ENCODE measurements around the gene CAPN6.

The CAPN6 gene, protein sequence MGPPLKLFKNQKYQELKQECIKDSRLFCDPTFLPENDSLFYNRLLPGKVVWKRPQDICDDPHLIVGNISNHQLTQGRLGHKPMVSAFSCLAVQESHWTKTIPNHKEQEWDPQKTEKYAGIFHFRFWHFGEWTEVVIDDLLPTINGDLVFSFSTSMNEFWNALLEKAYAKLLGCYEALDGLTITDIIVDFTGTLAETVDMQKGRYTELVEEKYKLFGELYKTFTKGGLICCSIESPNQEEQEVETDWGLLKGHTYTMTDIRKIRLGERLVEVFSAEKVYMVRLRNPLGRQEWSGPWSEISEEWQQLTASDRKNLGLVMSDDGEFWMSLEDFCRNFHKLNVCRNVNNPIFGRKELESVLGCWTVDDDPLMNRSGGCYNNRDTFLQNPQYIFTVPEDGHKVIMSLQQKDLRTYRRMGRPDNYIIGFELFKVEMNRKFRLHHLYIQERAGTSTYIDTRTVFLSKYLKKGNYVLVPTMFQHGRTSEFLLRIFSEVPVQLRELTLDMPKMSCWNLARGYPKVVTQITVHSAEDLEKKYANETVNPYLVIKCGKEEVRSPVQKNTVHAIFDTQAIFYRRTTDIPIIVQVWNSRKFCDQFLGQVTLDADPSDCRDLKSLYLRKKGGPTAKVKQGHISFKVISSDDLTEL

DNA sequence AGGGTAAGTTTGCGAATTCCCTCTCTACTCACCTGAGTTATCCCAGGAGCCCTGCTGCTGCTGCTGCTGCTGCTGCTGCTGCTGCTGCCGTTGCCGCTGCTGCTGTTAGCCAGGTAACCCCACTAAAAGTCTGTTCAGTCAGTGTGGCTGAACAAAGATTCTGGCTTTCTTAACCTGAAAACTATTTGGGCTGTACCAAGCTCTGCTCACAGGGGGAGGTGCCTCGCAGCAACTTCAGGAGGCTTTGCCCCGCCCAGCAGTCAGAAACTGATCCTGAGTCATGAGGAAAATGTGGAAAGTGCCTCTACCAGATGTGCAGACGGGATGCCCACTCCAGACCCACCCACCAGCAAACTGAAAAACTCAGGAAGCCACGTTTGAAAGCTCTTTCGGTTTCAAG is at the start of gene CAPN6:
Gene CAPN6, minus strand, starts transcription at position 145 of the 400 bp plus-strand sequence. CDS start 6,547 bp downstream, outside the sequence.
- no peak within 1 kb of the TSS for H3K27ac ChIP-seq (ENCODE audit: low read depth, low read length)
- no peaks in the 10 kb centered on the region for H3K36me3 ChIP-seq (ENCODE audit: control insufficient read depth, insufficient read depth, low read length)
- 0 out of 2 replicates have a peak within 1 kb of the TSS, but pooled peaks have one; percentile 19 for H3K9ac ChIP-seq (ENCODE audit: low read depth, low read length)
- H3K4me1 ChIP-seq (ENCODE audit: control insufficient read depth, insufficient read depth, low read length): peaks cover 13% of the 10 kb centered on the region
- H3K27me3 ChIP-seq (ENCODE audit: control insufficient read depth, insufficient read depth, low read length): peaks cover 19% of the 10 kb centered on the region
- H3K9me3 ChIP-seq (ENCODE audit: control insufficient read depth, insufficient read depth, low read length): no peaks in the 10 kb centered on the region
- peak within 1 kb of the TSS; percentile 40 for H3K4me3 ChIP-seq (ENCODE audit: low read depth, low read length)

DNA sequence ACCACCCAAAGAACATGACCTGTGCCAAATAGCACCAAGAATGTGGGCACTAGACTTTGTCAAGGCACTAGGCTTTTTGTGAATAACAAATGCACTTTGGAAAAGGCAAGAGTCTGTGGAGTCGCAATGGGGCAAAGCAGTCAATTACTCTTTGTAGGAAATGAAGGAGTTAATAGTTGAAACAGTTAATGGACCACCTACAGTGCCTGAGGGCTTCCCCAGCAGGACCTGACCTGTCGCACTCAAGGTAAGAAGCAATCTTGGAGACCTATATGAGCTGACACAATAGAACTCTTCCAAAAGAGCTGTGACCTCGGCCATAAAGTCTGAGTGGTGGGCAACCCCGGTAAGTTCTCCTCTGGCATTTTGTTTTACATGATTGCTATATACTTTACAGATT is 49.2 kb upstream of the CAPN6 start:
- H3K4me3 ChIP-seq (ENCODE audit: low read depth, low read length): no peak overlapping the region
- no peaks in the 10 kb centered on the region for H3K9me3 ChIP-seq (ENCODE audit: control insufficient read depth, insufficient read depth, low read length)
- 0 out of 2 replicates have a peak, but pooled peaks cover 5% of the 10 kb centered on the region for H3K4me1 ChIP-seq (ENCODE audit: control insufficient read depth, insufficient read depth, low read length)
- no peak overlapping the region for H3K9ac ChIP-seq (ENCODE audit: low read depth, low read length)
- no peak overlapping the region for H3K27ac ChIP-seq (ENCODE audit: low read depth, low read length)
- H3K27me3 ChIP-seq (ENCODE audit: control insufficient read depth, insufficient read depth, low read length): no peaks in the 10 kb centered on the region
- no peaks in the 10 kb centered on the region for H3K36me3 ChIP-seq (ENCODE audit: control insufficient read depth, insufficient read depth, low read length)

DNA sequence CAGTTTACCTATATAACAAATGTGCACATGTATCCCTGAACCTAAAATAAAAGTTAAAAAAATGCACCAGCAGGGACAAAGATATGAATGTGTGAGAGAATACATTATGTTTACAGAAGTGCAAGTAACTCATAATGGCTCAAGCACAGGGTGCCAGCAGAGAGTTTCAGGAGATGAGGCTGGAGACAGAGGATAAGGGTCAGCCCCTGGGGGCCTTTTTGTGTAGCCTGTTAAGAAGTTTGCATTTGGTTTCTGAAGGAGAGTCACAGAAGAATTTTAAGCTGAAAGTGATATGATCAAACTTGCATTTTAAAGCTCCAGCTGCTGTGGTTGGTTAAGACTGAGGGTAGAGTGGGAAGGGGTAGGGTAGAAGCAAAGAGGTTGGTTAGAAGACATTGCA is 48.6 kb upstream of the CAPN6 start:
- Histone ChIP-seq H3K4me1 (ENCODE audit: control insufficient read depth, insufficient read depth, low read length) (0 out of 2 replicates have a peak, but pooled peaks cover 5% of the 10 kb centered on the region), H3K27ac (ENCODE audit: low read depth, low read length) (no peak overlapping the region), H3K9ac (ENCODE audit: low read depth, low read length) (no peak overlapping the region), H3K9me3 (ENCODE audit: control insufficient read depth, insufficient read depth, low read length) (no peaks in the 10 kb centered on the region), H3K27me3 (ENCODE audit: control insufficient read depth, insufficient read depth, low read length) (no peaks in the 10 kb centered on the region), H3K4me3 (ENCODE audit: low read depth, low read length) (no peak overlapping the region), H3K36me3 (ENCODE audit: control insufficient read depth, insufficient read depth, low read length) (no peaks in the 10 kb centered on the region)

DNA sequence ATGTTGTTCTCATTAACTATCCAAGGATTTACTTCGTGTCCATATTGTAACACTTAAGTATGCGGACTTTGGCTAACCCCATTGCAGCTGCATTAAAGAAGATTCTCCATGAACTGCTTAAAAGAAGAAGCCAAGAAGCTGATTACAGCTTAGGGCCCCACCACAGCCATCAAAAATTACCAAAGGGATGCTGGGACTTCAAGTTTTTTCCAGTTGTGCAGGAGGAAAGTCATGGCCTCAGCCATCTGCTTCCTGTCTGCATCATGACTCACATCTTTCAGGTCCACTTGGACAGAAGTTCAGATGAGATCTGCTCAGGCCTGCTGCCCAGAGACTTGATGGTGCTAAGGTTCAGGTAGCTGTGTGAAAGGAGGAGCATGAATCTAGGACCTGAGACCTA is 38.8 kb upstream of the CAPN6 start:
- Histone ChIP-seq H3K36me3 (ENCODE audit: control insufficient read depth, insufficient read depth, low read length) (no peaks in the 10 kb centered on the region), H3K9me3 (ENCODE audit: control insufficient read depth, insufficient read depth, low read length) (no peaks in the 10 kb centered on the region), H3K27ac (ENCODE audit: low read depth, low read length) (no peak overlapping the region), H3K4me1 (ENCODE audit: control insufficient read depth, insufficient read depth, low read length) (no peaks in the 10 kb centered on the region), H3K4me3 (ENCODE audit: low read depth, low read length) (no peak overlapping the region), H3K27me3 (ENCODE audit: control insufficient read depth, insufficient read depth, low read length) (no peaks in the 10 kb centered on the region; the same call in none of the 2 replicates), H3K9ac (ENCODE audit: low read depth, low read length) (no peak overlapping the region)

DNA sequence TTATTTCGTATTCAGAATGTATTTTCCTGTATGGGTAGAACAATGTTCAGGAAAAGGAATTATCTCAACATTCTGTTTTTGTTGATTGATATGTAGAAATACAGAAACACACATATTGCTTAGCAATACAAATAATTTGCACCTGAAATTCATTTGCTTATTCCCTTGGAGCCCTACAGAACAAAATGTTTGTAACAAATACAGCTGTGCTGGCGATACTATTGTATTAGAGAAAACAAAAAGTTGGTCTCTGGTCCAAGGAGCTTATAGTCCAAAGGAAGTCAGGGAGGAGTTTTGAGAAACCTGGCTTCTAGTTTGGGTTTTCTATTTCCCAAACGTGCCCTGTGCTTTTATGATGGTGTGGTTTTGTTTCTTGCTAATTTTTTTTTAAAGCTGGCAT is 37.8 kb upstream of the CAPN6 start:
- H3K36me3 ChIP-seq (ENCODE audit: control insufficient read depth, insufficient read depth, low read length): no peaks in the 10 kb centered on the region
- H3K27me3 ChIP-seq (ENCODE audit: control insufficient read depth, insufficient read depth, low read length): no peaks in the 10 kb centered on the region; the same call in none of the 2 replicates
- H3K4me3 ChIP-seq (ENCODE audit: low read depth, low read length): no peak overlapping the region
- H3K4me1 ChIP-seq (ENCODE audit: control insufficient read depth, insufficient read depth, low read length): no peaks in the 10 kb centered on the region
- H3K9me3 ChIP-seq (ENCODE audit: control insufficient read depth, insufficient read depth, low read length): no peaks in the 10 kb centered on the region
- no peak overlapping the region for H3K27ac ChIP-seq (ENCODE audit: low read depth, low read length)
- no peak overlapping the region for H3K9ac ChIP-seq (ENCODE audit: low read depth, low read length)

DNA sequence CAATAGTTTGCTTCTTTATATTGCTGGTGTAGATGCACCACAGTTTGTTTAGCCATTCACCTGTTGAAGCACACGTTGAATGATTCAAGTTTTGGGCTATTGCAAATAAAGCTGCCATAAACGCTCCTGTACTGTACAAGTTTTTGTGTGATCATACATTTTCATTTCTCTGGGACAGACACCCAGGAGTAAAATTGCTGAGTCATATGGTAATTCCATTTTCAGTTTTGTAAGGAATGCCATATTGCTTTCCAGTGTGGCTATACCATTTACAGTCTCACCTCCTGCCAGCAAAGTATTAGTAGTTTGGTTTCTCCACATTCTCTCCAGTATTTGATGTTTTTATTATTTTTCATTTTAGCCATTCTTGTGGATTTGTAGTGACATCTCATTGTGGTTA is 32.0 kb upstream of the CAPN6 start:
- no peak overlapping the region for H3K4me3 ChIP-seq (ENCODE audit: low read depth, low read length)
- H3K27ac ChIP-seq (ENCODE audit: low read depth, low read length): no peak overlapping the region
- H3K4me1 ChIP-seq (ENCODE audit: control insufficient read depth, insufficient read depth, low read length): no peaks in the 10 kb centered on the region
- H3K9me3 ChIP-seq (ENCODE audit: control insufficient read depth, insufficient read depth, low read length): no peaks in the 10 kb centered on the region
- H3K9ac ChIP-seq (ENCODE audit: low read depth, low read length): no peak overlapping the region
- no peaks in the 10 kb centered on the region for H3K27me3 ChIP-seq (ENCODE audit: control insufficient read depth, insufficient read depth, low read length)
- no peaks in the 10 kb centered on the region for H3K36me3 ChIP-seq (ENCODE audit: control insufficient read depth, insufficient read depth, low read length)

DNA sequence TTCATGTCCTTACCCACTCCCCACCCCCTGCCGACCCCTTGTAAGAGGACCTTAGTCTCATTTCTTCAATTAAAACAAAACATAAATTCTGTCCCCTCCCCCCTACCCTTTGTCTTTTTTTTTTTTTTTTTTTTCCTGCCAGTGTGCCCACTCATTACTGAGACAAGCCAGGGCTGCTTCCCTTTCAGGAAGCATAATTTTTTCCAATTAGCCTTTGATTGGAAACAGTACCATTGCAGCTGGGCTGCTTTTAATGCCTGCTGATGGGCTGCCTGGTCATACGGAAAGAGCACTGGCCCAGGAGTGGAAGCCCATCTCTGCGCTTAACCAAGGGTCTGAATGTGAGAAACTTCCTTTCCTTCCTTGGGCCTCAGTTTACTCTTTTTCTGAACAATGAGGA is 18.6 kb upstream of the CAPN6 start:
- Histone ChIP-seq H3K9ac (ENCODE audit: low read depth, low read length) (no peak overlapping the region), H3K4me1 (ENCODE audit: control insufficient read depth, insufficient read depth, low read length) (no peaks in the 10 kb centered on the region), H3K36me3 (ENCODE audit: control insufficient read depth, insufficient read depth, low read length) (no peaks in the 10 kb centered on the region), H3K9me3 (ENCODE audit: control insufficient read depth, insufficient read depth, low read length) (no peaks in the 10 kb centered on the region), H3K4me3 (ENCODE audit: low read depth, low read length) (no peak overlapping the region), H3K27me3 (ENCODE audit: control insufficient read depth, insufficient read depth, low read length) (peaks cover 13% of the 10 kb centered on the region), H3K27ac (ENCODE audit: low read depth, low read length) (no peak overlapping the region)

DNA sequence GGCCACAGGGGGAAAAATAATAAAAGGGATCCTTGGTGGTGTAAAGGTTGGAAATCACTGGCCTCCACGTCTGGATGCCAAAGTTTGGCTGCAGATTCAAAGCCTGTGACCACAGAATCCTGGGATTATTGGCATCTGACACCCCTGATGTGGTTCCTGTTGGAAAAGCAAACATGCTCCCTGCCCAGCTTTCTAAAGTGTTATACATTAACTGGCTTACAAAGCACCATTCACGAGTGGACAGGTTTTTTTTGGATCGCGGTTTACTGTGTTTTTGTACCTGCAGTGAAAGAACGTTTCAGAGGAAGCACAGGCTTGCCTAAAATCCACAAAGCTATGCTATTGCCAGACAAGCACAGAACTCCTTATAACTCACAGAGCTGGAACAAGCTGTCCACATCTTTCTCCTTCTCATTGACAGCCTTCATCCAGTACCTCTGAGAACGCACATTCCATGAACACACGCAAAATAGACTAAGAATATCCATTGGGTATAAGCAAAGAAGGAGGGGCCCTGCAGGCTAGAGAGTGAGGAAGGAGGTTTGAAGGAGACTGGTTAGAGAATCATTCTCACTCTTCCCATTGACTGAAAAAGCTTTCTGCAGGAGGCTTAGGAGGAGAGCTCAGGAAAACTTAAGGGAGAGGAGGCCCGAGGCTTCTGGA is 14.5 kb upstream of the CAPN6 start:
- Histone ChIP-seq H3K4me3 (ENCODE audit: low read depth, low read length) (no peak overlapping the region), H3K9ac (ENCODE audit: low read depth, low read length) (no peak overlapping the region), H3K36me3 (ENCODE audit: control insufficient read depth, insufficient read depth, low read length) (no peaks in the 10 kb centered on the region), H3K9me3 (ENCODE audit: control insufficient read depth, insufficient read depth, low read length) (no peaks in the 10 kb centered on the region), H3K4me1 (ENCODE audit: control insufficient read depth, insufficient read depth, low read length) (no peaks in the 10 kb centered on the region), H3K27me3 (ENCODE audit: control insufficient read depth, insufficient read depth, low read length) (peaks cover 17% of the 10 kb centered on the region; the same call in 1 of the 2 replicates), H3K27ac (ENCODE audit: low read depth, low read length) (no peak overlapping the region)

DNA sequence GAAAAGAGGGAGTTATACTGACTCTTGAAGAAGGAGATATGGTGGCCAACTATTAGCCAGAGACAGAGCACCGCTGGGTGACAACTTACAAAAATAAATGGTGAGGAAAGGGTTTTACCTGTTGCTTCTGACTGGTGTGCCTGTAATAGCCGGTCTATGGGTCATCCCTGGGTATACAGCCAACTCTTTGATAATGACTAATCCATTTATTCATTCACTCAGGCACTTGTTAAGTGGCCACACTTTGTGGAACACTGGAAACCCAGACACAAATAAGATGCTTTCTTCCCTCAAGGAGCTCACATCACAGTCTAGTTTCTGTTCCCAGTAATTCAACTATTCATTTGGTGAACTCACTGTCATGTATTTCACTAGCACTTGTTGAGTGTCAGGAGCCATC is 13.2 kb upstream of the CAPN6 start:
- H3K9me3 ChIP-seq (ENCODE audit: control insufficient read depth, insufficient read depth, low read length): no peaks in the 10 kb centered on the region
- H3K36me3 ChIP-seq (ENCODE audit: control insufficient read depth, insufficient read depth, low read length): no peaks in the 10 kb centered on the region
- no peak overlapping the region for H3K9ac ChIP-seq (ENCODE audit: low read depth, low read length)
- H3K4me3 ChIP-seq (ENCODE audit: low read depth, low read length): no peak overlapping the region
- no peak overlapping the region for H3K27ac ChIP-seq (ENCODE audit: low read depth, low read length)
- no peaks in the 10 kb centered on the region for H3K4me1 ChIP-seq (ENCODE audit: control insufficient read depth, insufficient read depth, low read length)
- H3K27me3 ChIP-seq (ENCODE audit: control insufficient read depth, insufficient read depth, low read length): peaks cover 11% of the 10 kb centered on the region

DNA sequence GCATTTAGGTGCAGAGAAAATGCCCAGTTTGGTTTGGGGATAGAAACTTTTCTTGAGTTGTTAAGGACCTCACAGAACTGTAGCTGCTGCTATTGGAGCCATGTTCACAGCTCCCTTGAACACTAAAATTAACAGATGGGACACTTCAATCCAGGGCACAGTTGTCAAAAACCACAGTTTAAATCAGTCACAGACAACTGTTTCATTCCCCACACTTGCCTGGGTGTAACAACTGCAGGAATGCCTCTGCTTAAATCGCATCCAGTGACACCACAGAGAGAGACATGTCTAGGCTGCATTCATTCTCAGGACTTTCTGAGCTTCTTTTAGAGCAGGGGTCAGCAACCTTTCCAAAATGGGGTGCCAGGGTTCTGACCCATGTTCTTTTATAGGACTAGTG is 12.7 kb upstream of the CAPN6 start:
- H3K9ac ChIP-seq (ENCODE audit: low read depth, low read length): no peak overlapping the region
- H3K4me1 ChIP-seq (ENCODE audit: control insufficient read depth, insufficient read depth, low read length): no peaks in the 10 kb centered on the region
- no peaks in the 10 kb centered on the region for H3K36me3 ChIP-seq (ENCODE audit: control insufficient read depth, insufficient read depth, low read length)
- H3K27ac ChIP-seq (ENCODE audit: low read depth, low read length): no peak overlapping the region
- H3K9me3 ChIP-seq (ENCODE audit: control insufficient read depth, insufficient read depth, low read length): no peaks in the 10 kb centered on the region
- no peak overlapping the region for H3K4me3 ChIP-seq (ENCODE audit: low read depth, low read length)
- H3K27me3 ChIP-seq (ENCODE audit: control insufficient read depth, insufficient read depth, low read length): peaks cover 11% of the 10 kb centered on the region

DNA sequence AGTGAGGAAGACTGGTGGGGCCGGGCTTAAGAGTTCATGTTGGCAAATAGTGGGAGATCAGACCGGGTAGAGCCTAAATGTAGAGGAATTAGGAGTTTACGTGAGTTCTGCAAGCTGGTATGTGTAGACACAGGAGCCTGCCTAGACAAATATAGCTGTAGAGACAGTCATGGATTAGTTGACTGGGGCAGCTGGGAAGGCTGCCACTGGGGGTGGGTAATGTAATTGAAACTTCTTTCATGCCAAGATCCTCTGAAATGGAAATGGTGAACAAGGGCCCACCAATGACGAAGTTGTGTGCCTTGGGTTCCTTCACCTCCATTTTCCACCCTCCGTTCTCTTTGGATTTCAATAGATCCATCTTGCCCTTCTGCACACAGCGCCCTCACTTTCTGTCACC is 11.9 kb upstream of the CAPN6 start:
- no peaks in the 10 kb centered on the region for H3K9me3 ChIP-seq (ENCODE audit: control insufficient read depth, insufficient read depth, low read length)

More for the DNA sequence above, 11.9 kb upstream of the CAPN6 start:
- no peak overlapping the region for H3K4me3 ChIP-seq (ENCODE audit: low read depth, low read length)
- H3K27ac ChIP-seq (ENCODE audit: low read depth, low read length): no peak overlapping the region
- no peaks in the 10 kb centered on the region for H3K4me1 ChIP-seq (ENCODE audit: control insufficient read depth, insufficient read depth, low read length)
- H3K9ac ChIP-seq (ENCODE audit: low read depth, low read length): no peak overlapping the region
- H3K27me3 ChIP-seq (ENCODE audit: control insufficient read depth, insufficient read depth, low read length): peaks cover 10% of the 10 kb centered on the region; the same call in 1 of the 2 replicates
- no peaks in the 10 kb centered on the region for H3K36me3 ChIP-seq (ENCODE audit: control insufficient read depth, insufficient read depth, low read length)
